ENCODE measurements around the gene MTHFD1L.

- TF ChIP-seq CTCF (IDR thresholded peaks at IDR 0.05), result no peak
- TF ChIP-seq POLR2AphosphoS5 (IDR thresholded peaks at IDR 0.05), result no peak
Measured at GRCh38 chr6:150844371-150844770, 21.1 kb upstream of the MTHFD1L start.
